Body of pancreas (tissue), 4 donors: ENCODE measurements around the gene CETN2.

Experiments
- CTCF ChIP-seq, 7 experiments: fragments of 450-650 bp in 4 of 7; fragments of 200-600 bp in 3 of 7; sonication (generic) in 3 of 7; IDR thresholded peaks; one replicate each; pipeline ENCODE4 v1.5.1; 2016 to 2019; ENCODE audit warnings: antibody characterized with exemption in 7 of 7
- POLR2A ChIP-seq, 3 donors: fragments of 450-650 bp; IDR thresholded peaks; one replicate each; pipeline ENCODE4 v1.6.1; 2016; ENCODE audit warnings: antibody characterized with exemption in 3 of 3, mild to moderate bottlenecking in 2 of 3

- no peak for TF ChIP-seq CTCF (IDR thresholded peaks at IDR 0.05)
- TF ChIP-seq POLR2A (IDR thresholded peaks at IDR 0.05): no peak
Measured at GRCh38 chrX:152810403-152810802, 20.2 kb downstream of the CETN2 start.
